HCT116 (cell line): Measurements from ENCODE around the gene LYAR. TPM values are rescaled to one million over a fixed set of nuclear protein-coding genes. Genes with fewer than 3 reads are reported as not detected.
A peak's percentile ranks its signal among the peaks of the same experiment; 100 is the strongest.

Source experiments
- ATAC-seq: fragments of 200-7000 bp; cut with Tn5 transposase; 2 replicates; pipeline ENCODE4 v1.9.1; 2020; ENCODE audit warnings: mild to moderate bottlenecking, moderate library complexity
- BruUV-seq: library from RNA; stranded (reverse); fragments of 400-500 nt; replicated peaks from 2 replicates; lab custom pipeline; 2021; lab: Mats Ljungman, UMichigan
- CTCF ChIA-PET: fragments of 300-600 bp; sonication (Branson Sonifier 250); formaldehyde crosslinking; loops from one replicate; lab custom pipeline; 2021; ENCODE audit warnings: antibody characterized with exemption; lab: Charles Lee
- POLR2A ChIA-PET: fragments of 300-600, 350-600 bp; sonication (Branson Sonifier 250); formaldehyde crosslinking; loops from one replicate; lab custom pipeline; 2021; ENCODE audit warnings: antibody characterized with exemption; lab: Charles Lee
- RAD21 ChIA-PET, 2 experiments: fragments of 300-600 bp; sonication (Branson Sonifier 250); formaldehyde crosslinking; loops; one replicate each; lab custom pipeline; 2023; ENCODE audit warnings: low total read pairs in 2 of 2; ENCODE audit not compliant: uncharacterized antibody in 2 of 2, unreplicated experiment in 2 of 2, low non-redundant PET in 1 of 2; lab: Charles Lee
- DNase-seq: peaks from one replicate; pipeline ENCODE4 v3.0.0-alpha.2; 2010; ENCODE audit warnings: low read depth, low spot score
- H2AFZ ChIP-seq: fragments of 200-600 bp; shearing (Covaris generic), sonication (generic); 2 replicates; pipeline ENCODE4 v1.6.1; 2017; ENCODE audit warnings: low read depth, mixed run types, mixed read lengths, antibody characterized with exemption, low read length; ENCODE audit not compliant: poor library complexity, severe bottlenecking
- H3K27ac ChIP-seq: 2 replicates; pipeline ENCODE4 v1.5.1; 2012; ENCODE audit warnings: low read depth, low read length
- H3K27me3 ChIP-seq: fragments of 200-600 bp; sonication (generic); 2 replicates; pipeline ENCODE4 v1.6.1; 2016; ENCODE audit warnings: mixed run types, low read length, mixed read lengths; ENCODE audit not compliant: insufficient read depth
- H3K36me3 ChIP-seq, 2 experiments: fragments of 200-500 bp in 1 of 2; fragments of 200-600 bp in 1 of 2; sonication (Bioruptor generic) in 1 of 2; sonication (generic) in 1 of 2; 2 replicates each; pipeline versions ENCODE4 v1.5.1 to v1.6.1; 2014 to 2016; ENCODE audit warnings: low read length in 2 of 2, inconsistent platforms in 1 of 2, mixed read lengths in 1 of 2, mixed run types in 1 of 2; ENCODE audit not compliant: insufficient read depth in 2 of 2, control insufficient read depth in 1 of 2
- H3K4me1 ChIP-seq, 2 experiments: fragments of 200-600 bp in 1 of 2; sonication (generic) in 1 of 2; 2 replicates each; pipeline versions ENCODE4 v1.5.1 to v1.6.1; 2012 to 2017; ENCODE audit warnings: low read length in 2 of 2, inconsistent platforms in 1 of 2, mild to moderate bottlenecking in 1 of 2, mixed read lengths in 1 of 2, mixed run types in 1 of 2, moderate library complexity in 1 of 2; ENCODE audit not compliant: insufficient read depth in 2 of 2, control insufficient read depth in 1 of 2
- H3K4me2 ChIP-seq: fragments of 200-600 bp; sonication (generic); 2 replicates; pipeline ENCODE4 v1.6.1; 2017; ENCODE audit warnings: mixed run types, low read length, mixed read lengths
- H3K4me3 ChIP-seq, 2 experiments: fragments of 200-600 bp in 1 of 2; sonication (generic) in 1 of 2; replicated peaks in 1 of 2; 2 replicates each; pipeline ENCODE4 v1.5.1; 2011 to 2016; ENCODE audit warnings: low read length in 2 of 2, control low read depth in 1 of 2, low read depth in 1 of 2, mild to moderate bottlenecking in 1 of 2, mixed read lengths in 1 of 2, mixed run types in 1 of 2
- H3K79me2 ChIP-seq: fragments of 200-600 bp; sonication (generic); 2 replicates; pipeline ENCODE4 v1.6.1; 2017; ENCODE audit warnings: mild to moderate bottlenecking, mixed run types, low read length, moderate library complexity, mixed read lengths; ENCODE audit not compliant: insufficient read depth
- H3K9ac ChIP-seq: fragments of 200-600 bp; sonication (generic); 2 replicates; pipeline ENCODE4 v1.6.1; 2016; ENCODE audit warnings: low read length, mixed read lengths
- H3K9me2 ChIP-seq: fragments of 200-600 bp; sonication (generic), shearing (Covaris generic); 2 replicates; pipeline ENCODE4 v1.6.1; 2017; ENCODE audit warnings: mixed run types, mild to moderate bottlenecking, moderate library complexity; ENCODE audit not compliant: insufficient read depth
- H3K9me3 ChIP-seq, 2 experiments: fragments of 200-500 bp in 1 of 2; fragments of 200-600 bp in 1 of 2; sonication (Bioruptor generic) in 1 of 2; sonication (generic) in 1 of 2; 2 replicates each; pipeline ENCODE4 v1.6.1; 2014 to 2017; ENCODE audit warnings: low read length in 2 of 2, mixed read lengths in 2 of 2, inconsistent platforms in 1 of 2, low read depth in 1 of 2, mild to moderate bottlenecking in 1 of 2, mixed run types in 1 of 2, moderate library complexity in 1 of 2; ENCODE audit not compliant: control insufficient read depth in 1 of 2, insufficient read depth in 1 of 2
- H4K20me1 ChIP-seq: fragments of 200-600 bp; sonication (generic), shearing (Covaris generic); 2 replicates; pipeline ENCODE4 v1.6.1; 2017; ENCODE audit warnings: mixed run types, mild to moderate bottlenecking, moderate library complexity; ENCODE audit not compliant: insufficient read depth
- CTCF ChIP-seq, 3 experiments: fragments of 200-600 bp in 1 of 3; sonication (generic) in 1 of 3; IDR thresholded peaks in 2 of 3; conservative IDR thresholded peaks in 1 of 3; 2 replicates each; pipeline ENCODE4 v1.5.1; 2012 to 2017; ENCODE audit warnings: low read depth in 2 of 3, low read length in 2 of 3, antibody characterized with exemption in 1 of 3, borderline replicate concordance in 1 of 3, control low read depth in 1 of 3, mild to moderate bottlenecking in 1 of 3, mixed read lengths in 1 of 3, mixed run types in 1 of 3, moderate library complexity in 1 of 3; ENCODE audit not compliant: insufficient read depth in 1 of 3
- EZH2phosphoT487 ChIP-seq: fragments of 200-600 bp; IDR thresholded peaks from 2 replicates; pipeline ENCODE4 v1.6.1; 2018; ENCODE audit warnings: antibody characterized with exemption, borderline replicate concordance
- POLR2AphosphoS5 ChIP-seq: IDR thresholded peaks from 2 replicates; pipeline ENCODE4 v1.6.1; 2011; ENCODE audit warnings: mild to moderate bottlenecking, low read depth, low read length, moderate library complexity
- RAD21 ChIP-seq: IDR thresholded peaks from 2 replicates; pipeline ENCODE4 v1.6.1; 2012; ENCODE audit warnings: low read depth, mild to moderate bottlenecking
- ZFX ChIP-seq: fragments of 450-650 bp; IDR thresholded peaks from 2 replicates; pipeline ENCODE4 v1.6.1; 2017
- intact Hi-C: fragments of 100-400 bp; cut with micrococcal nuclease; formaldehyde crosslinking; loops from 2 replicates; pipeline ENCODE4 v1.10.0; 2022
- total RNA-seq: library from RNA; stranded (reverse); gene quantifications from one replicate; pipeline ENCODE4 v1.2.1, GENCODE V29; 2021; ENCODE audit not compliant: unreplicated experiment
- TF ChIP-seq, protein P1 (sequence below): IDR thresholded peaks from 2 replicates; pipeline ENCODE4 v1.6.1; 2012

LYAR gene
- total RNA-seq, 1 experiment from 2014 or later, result 53.0 TPM

GRCh38 chr4:4271912-4272311 lies 18.0 kb downstream of the LYAR start:
- no TSS peak for BruUV-seq

More at GRCh38 chr4:4271912-4272311, 18.0 kb downstream of the LYAR start:
- no peaks in the 10 kb centered on the region for H4K20me1 ChIP-seq
- no peak for DNase-seq
- H3K79me2 ChIP-seq, result no peaks in the 10 kb centered on the region
- intact Hi-C loops, result no loop called here
- no peaks in the 10 kb centered on the region for H3K4me1 ChIP-seq
- ChIA-PET RAD21 (no interaction called here), CTCF (no interaction called here), POLR2A (no interaction called here)
- no peaks in the 10 kb centered on the region for H3K27me3 ChIP-seq
- TF ChIP-seq EZH2phosphoT487 (no peak), RAD21 (no peak), POLR2AphosphoS5 (no peak), ZFX (no peak), CTCF (IDR thresholded peaks at IDR 0.05 in 2 of 3, conservative IDR thresholded peaks at IDR 0.05 in 1 of 3; ENCODE audit: borderline replicate concordance in 1 of 3, insufficient read depth in 1 of 3, low read depth in 2 of 3, low read length in 2 of 3) (peak in 1 of 3 experiments; percentile 36; a peak in 2 of 6 replicates)
- TF ChIP-seq, protein P1, sequence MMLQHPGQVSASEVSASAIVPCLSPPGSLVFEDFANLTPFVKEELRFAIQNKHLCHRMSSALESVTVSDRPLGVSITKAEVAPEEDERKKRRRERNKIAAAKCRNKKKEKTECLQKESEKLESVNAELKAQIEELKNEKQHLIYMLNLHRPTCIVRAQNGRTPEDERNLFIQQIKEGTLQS, result no peak
- H3K36me3 ChIP-seq, result peaks cover 51 to 61% of the 10 kb centered on the region in 2 experiments
- H2AFZ ChIP-seq, result no peak overlapping the region
- no peak overlapping the region for H3K4me3 ChIP-seq
- no peaks in the 10 kb centered on the region for H3K9me3 ChIP-seq
- H3K27ac ChIP-seq, result no peak overlapping the region
- peak; percentile 54; the same call in 1 of the 2 replicates for ATAC-seq
- no peak overlapping the region for H3K4me2 ChIP-seq
- H3K9ac ChIP-seq, result no peak overlapping the region
- no peaks in the 10 kb centered on the region for H3K9me2 ChIP-seq
